Measurements from ENCODE around the gene DCLRE1A.

DCLRE1A gene

DNA sequence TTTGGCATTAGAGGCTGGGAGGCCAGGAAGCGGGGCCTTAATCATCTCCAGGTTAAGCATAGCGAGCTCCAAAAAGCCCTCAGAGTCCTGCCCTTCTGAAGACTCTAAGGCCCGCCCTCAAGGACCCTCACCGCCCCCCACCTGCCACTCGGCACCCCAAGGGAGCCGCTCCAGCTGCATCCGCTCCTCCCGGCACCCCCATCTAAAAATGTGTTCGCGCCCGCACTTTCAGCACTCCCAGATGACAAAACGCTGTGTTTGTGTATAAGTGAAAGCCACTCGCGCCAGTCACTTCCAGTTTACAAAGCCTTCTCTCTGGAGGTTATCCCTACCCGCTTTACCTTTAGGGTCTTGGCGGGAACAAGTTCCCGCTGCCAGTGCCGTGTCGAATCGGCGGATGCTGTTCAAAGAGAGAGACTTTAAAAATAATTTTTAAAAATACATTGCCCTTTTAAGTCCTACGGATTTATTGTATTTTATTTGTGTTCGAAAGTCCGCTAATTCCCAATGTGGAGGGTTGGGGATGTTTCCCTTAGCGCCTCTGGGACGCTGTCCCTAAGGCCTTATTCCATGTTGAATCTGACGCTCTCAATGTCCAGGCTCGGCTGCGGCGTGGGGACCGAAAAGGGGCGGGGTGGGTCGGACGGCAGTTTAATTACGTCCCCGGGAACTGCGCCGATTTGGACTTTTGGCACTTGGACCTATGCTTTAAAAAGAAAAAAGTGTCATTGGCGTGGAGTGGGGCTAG lies at the start of gene DCLRE1A, which contains the start of gene NHLRC2:
DCLRE1A (minus strand) TSS at position 70 of the 748 bp plus-strand sequence. CDS start 900 bp downstream, outside the sequence.
NHLRC2 (plus strand) TSS at position 649 of the 748 bp plus-strand sequence. CDS start 212 bp downstream, outside the sequence.
- no peaks in the 10 kb centered on the region for H3K27me3 Mint-ChIP-seq
- H3K4me3 Mint-ChIP-seq, result peak within 1 kb of the TSS; percentile 98
- H3K27ac Mint-ChIP-seq, result peak within 1 kb of the TSS; percentile 98
- no peaks in the 10 kb centered on the region for H3K9me3 Mint-ChIP-seq (ENCODE audit: low read depth)
- peaks cover 6% of the 10 kb centered on the region for H3K36me3 Mint-ChIP-seq
- peaks cover 52% of the 10 kb centered on the region for H3K4me1 Mint-ChIP-seq (ENCODE audit: low read depth)

DNA sequence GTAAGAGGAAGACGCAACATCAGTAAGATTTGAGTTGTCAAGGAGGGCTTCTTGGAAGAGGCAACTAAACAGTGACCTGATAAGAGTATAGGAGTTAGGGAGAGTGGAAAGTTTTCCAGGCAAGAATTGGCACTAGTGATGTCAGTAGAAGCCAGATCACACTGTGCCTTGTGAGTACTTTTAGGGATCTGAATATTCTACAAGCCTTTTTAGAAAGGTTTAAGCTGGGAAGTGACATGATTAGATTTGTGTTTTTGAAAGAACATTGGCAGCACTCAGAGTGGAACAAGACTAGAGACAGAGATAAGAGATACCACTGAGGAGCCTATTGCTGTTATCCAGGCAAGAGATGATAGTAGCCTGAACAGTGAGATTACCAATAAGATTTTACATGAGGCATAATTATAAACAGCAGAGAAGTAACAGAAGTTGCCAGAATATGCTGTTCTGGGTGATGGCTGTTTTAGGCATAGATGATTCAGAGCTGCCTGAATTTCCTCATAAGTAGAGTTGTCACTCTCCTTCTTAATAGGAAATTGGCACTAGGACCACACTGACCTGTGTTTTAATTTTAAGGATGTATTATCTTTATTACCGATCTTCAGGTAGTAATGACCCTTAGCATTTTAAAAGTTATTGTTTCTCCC lies 46.2 kb upstream of the DCLRE1A start:
- Mint-ChIP-seq H3K4me1 (ENCODE audit: low read depth) (no peaks in the 10 kb centered on the region), H3K27me3 (no peaks in the 10 kb centered on the region)

DNA sequence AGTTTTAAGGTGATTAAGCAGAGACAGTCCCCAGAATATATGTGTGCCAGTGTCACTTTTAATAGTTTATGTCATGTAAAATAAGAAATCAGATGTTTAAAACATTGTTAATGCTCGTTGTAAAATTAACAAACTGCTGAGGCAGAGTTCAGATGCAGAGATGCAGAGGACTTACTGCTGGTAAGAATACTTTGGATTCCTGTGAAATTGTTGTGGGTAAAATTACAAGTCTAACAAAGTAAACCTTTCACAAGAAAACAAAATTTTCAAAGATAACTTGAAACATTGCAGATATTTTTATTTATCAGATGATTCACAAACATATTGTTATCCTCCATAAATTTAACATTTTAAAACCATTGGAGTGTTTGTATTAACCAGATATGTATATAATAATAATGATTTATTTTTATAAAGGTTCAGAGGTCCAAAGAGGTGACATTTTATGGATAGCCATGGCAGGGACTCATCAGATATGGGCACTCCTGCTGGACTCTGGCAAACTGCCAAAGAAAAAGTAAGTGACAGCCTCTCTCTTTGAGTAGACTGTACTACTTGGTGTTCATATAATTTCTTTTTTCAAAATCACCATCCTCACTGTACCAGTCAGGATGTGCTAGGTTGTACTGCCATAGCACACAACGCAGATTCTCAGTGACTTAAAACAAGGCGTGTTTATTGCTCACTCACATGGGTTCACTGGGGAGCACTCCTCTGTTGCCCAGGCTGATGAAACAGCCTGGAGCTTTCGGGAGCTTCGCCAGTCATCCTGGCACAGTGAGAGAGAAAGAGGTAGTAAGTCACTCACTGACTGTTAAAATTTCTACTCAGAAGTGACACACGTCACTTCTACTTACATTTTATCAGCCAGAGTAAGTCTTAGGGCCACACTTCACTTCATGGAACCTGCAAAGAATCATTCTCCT lies 44.1 kb upstream of the DCLRE1A start:
- no peaks in the 10 kb centered on the region for H3K27me3 Mint-ChIP-seq
- no peak overlapping the region for H3K27ac Mint-ChIP-seq
- H3K9me3 Mint-ChIP-seq (ENCODE audit: low read depth), result no peaks in the 10 kb centered on the region
- no peaks in the 10 kb centered on the region for H3K4me1 Mint-ChIP-seq (ENCODE audit: low read depth)
- peaks cover 17% of the 10 kb centered on the region for H3K36me3 Mint-ChIP-seq
- no peak overlapping the region for H3K4me3 Mint-ChIP-seq

More for the DNA sequence above, 46.2 kb upstream of the DCLRE1A start:
- H3K4me3 Mint-ChIP-seq, result no peak overlapping the region
- H3K27ac Mint-ChIP-seq, result no peak overlapping the region
- peaks cover 12% of the 10 kb centered on the region for H3K36me3 Mint-ChIP-seq
- H3K9me3 Mint-ChIP-seq (ENCODE audit: low read depth), result no peaks in the 10 kb centered on the region

DNA sequence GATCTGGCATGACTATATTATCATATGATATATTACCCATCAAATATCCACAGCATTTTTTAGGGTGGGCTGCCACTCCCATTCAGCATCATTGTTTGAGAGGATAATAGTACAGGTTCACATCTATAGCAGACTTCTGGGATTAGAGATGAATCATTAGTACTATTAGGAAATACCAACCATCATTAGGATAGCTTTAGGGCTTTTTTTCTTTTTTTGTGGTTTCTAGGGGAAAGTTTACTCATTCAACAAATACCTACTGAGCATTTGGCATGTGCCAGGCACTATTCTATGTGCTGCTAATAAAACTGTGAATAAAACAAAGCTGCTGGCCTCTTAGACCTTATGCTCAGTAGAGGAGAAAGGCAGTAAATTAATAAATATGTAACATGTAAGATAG lies 41.1 kb upstream of the DCLRE1A start:
- Mint-ChIP-seq H3K27me3 (no peaks in the 10 kb centered on the region), H3K4me1 (ENCODE audit: low read depth) (no peaks in the 10 kb centered on the region), H3K36me3 (peaks cover 15% of the 10 kb centered on the region), H3K27ac (no peak overlapping the region), H3K9me3 (ENCODE audit: low read depth) (no peaks in the 10 kb centered on the region), H3K4me3 (no peak overlapping the region)

DNA sequence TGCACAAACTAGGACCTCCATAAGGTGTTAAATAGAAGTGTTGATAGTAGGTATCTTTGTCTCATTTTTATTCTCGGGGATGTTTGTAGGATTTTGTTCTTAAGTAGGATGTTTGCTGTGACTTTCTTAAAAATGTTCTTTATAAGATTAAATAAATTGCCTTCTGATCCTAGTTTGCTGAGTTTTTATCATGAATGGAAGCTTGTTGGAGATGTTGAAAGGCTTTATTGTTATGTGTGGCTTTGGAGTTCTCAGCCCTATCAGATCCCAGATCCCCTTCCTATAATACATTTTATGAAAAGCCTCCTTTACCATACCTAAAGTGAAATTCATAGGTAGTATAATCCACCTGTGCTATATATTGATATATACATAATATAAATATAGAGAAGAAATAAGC lies 40.7 kb upstream of the DCLRE1A start:
- H3K27ac Mint-ChIP-seq, result no peak overlapping the region

DNA sequence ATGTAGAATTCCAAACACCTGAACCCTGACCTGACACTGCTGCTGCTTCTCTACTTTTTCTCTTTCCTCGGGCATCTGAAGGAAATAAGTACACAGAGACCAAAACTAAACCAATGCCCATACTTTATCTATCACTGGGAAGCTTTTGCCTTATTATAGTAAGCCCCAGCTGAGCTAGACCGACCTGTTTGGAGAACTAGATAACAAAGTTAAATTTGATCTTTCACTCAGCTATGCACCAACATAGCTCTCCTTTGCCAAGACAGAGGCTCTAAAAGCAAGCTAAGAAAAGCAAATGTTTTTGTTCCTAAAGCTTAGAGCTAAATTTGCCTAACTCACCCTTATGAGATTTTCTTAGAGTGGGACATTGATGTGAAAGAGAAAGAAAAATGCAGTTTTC lies 39.7 kb upstream of the DCLRE1A start:
- H3K9me3 Mint-ChIP-seq (ENCODE audit: low read depth), result no peaks in the 10 kb centered on the region
- H3K36me3 Mint-ChIP-seq, result peaks cover 16% of the 10 kb centered on the region
- H3K4me3 Mint-ChIP-seq, result no peak overlapping the region
- H3K27ac Mint-ChIP-seq, result no peak overlapping the region
- no peaks in the 10 kb centered on the region for H3K4me1 Mint-ChIP-seq (ENCODE audit: low read depth)
- H3K27me3 Mint-ChIP-seq, result no peaks in the 10 kb centered on the region

More for the DNA sequence above, 40.7 kb upstream of the DCLRE1A start:
- Mint-ChIP-seq H3K36me3 (peaks cover 16% of the 10 kb centered on the region), H3K27me3 (no peaks in the 10 kb centered on the region), H3K9me3 (ENCODE audit: low read depth) (no peaks in the 10 kb centered on the region), H3K4me1 (ENCODE audit: low read depth) (no peaks in the 10 kb centered on the region), H3K4me3 (no peak overlapping the region)

DNA sequence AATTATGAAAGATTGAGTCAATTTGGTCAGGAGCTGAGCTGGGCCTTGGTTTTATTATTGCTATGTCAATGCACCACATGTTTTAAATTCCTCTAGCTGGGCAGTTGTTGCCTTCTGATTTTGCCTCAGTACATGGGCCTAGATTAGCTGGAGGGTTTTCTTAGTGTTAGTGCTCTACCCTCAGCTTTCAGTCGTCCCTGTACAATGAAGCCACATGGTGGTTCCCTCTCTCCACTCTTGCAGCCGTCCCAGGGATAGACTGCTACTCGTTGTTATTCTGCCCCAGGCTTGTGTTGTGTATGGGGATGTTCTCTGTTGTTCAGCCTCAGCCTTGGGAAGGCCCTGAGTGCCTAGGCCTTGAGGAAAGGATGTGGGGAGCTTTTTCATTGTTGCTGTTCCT lies 37.6 kb upstream of the DCLRE1A start:
- H3K36me3 Mint-ChIP-seq, result peaks cover 25% of the 10 kb centered on the region
- no peaks in the 10 kb centered on the region for H3K4me1 Mint-ChIP-seq (ENCODE audit: low read depth)
- H3K27ac Mint-ChIP-seq, result no peak overlapping the region
- no peaks in the 10 kb centered on the region for H3K27me3 Mint-ChIP-seq
- H3K4me3 Mint-ChIP-seq, result no peak overlapping the region
- H3K9me3 Mint-ChIP-seq (ENCODE audit: low read depth), result no peaks in the 10 kb centered on the region

DNA sequence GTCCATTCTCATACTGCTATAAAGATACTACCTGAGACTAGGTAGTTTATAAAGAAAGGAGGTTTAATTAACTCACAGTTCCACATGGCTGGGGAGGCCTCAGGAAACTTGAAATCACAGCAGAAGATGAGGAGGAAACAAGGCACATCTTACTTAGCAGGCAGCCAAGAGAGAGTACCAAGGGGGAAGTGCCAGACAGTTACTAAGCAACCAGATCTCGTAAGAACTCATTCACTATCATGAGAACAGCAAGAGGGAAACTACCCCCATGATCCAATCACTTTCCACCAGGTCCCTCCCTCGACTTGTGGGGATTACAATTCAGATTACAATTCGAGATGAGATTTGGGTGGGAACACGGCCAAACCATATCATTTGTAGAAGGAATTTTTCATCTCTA lies 36.9 kb upstream of the DCLRE1A start:
- Mint-ChIP-seq H3K36me3 (peaks cover 26% of the 10 kb centered on the region), H3K27ac (no peak overlapping the region), H3K4me3 (no peak overlapping the region), H3K4me1 (ENCODE audit: low read depth) (no peaks in the 10 kb centered on the region), H3K27me3 (no peaks in the 10 kb centered on the region), H3K9me3 (ENCODE audit: low read depth) (no peaks in the 10 kb centered on the region)

DNA sequence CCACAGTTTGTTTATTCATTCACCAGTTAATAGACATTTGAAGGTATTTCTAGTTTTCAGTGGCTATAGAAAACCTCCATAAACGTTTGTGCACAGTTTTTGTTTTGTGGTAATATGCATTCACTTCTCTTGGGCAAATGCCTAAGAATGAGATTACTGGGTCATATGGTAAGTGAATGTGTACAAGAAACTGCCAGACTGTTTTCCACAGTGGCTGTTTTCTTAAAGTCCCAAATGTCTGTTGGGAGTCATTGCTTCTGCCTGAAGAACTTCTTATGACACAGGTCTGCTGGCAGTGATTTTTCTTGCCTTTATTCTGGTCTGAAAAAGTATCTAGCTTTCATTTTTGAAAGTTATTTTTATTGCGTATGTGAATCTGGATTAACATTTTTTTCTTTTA lies 36.0 kb upstream of the DCLRE1A start:
- Mint-ChIP-seq H3K27ac (no peak overlapping the region), H3K27me3 (no peaks in the 10 kb centered on the region), H3K4me3 (no peak overlapping the region), H3K9me3 (ENCODE audit: low read depth) (no peaks in the 10 kb centered on the region), H3K4me1 (ENCODE audit: low read depth) (no peaks in the 10 kb centered on the region), H3K36me3 (peaks cover 27% of the 10 kb centered on the region)

DNA sequence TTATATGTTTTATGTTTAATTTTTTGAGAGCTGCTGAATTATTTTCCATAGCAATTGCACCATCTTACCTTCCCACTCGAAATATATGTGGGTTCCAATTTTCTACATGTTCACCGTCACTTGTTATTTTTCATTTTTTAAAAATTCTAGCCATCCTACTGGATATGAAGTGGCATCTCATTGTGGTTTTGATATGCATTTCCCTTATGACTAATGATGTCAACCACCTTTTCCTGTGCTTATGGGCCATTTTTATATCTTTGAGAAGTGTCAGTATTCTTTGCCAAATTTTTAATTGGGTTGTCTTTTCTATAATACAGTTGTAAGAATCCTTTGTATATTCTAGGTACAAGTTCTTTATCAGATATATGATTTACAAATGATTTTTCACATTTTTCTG lies 28.4 kb upstream of the DCLRE1A start:
- H3K4me1 Mint-ChIP-seq (ENCODE audit: low read depth), result peaks cover 9% of the 10 kb centered on the region
- no peaks in the 10 kb centered on the region for H3K27me3 Mint-ChIP-seq
- H3K4me3 Mint-ChIP-seq, result no peak overlapping the region
- H3K36me3 Mint-ChIP-seq, result peaks cover 36% of the 10 kb centered on the region
- H3K9me3 Mint-ChIP-seq (ENCODE audit: low read depth), result no peaks in the 10 kb centered on the region
- H3K27ac Mint-ChIP-seq, result no peak overlapping the region

DNA sequence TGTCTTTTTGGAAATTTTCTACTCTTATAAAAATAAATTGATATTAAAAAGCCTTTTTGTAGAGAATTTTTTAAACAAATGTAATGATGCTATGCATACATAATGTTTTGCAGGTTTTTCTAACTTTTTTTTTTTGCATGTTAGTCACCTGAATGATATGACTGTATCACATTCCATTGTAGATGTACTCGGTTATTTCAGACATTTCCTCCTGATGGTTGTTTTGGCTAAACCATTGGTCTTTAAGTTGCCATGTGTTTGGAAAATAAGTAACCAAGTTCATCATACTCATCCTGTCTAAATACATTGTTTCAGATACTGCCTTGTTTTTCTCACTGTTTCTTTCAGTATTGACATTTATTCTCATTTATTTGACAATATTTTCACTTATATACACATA lies 26.4 kb upstream of the DCLRE1A start:
- no peak overlapping the region for H3K4me3 Mint-ChIP-seq
- no peaks in the 10 kb centered on the region for H3K27me3 Mint-ChIP-seq
- H3K9me3 Mint-ChIP-seq (ENCODE audit: low read depth), result no peaks in the 10 kb centered on the region
- H3K4me1 Mint-ChIP-seq (ENCODE audit: low read depth), result peaks cover 9% of the 10 kb centered on the region
- H3K36me3 Mint-ChIP-seq, result peaks cover 26% of the 10 kb centered on the region
- H3K27ac Mint-ChIP-seq, result no peak overlapping the region

DNA sequence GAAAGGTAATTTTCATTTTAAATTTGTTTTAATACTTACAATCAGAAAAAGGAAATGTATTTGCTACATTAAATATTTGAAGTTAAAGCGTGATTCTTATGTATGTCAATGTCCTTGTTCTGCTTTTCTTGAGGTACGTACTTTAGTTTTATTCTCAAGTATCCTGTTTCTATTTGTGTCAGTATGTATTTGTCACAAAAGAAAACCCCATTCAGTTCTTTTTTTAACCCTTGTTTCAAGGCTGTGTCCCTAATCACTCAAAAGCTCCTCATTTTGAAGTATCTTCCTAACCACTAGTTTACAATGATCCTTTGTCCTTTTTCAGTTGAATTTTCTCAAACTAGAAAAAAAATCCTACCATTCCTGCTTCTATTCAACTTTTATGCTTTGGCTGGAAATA lies 25.8 kb upstream of the DCLRE1A start:
- H3K27me3 Mint-ChIP-seq, result no peaks in the 10 kb centered on the region
- no peaks in the 10 kb centered on the region for H3K9me3 Mint-ChIP-seq (ENCODE audit: low read depth)
- H3K4me1 Mint-ChIP-seq (ENCODE audit: low read depth), result peaks cover 13% of the 10 kb centered on the region
- H3K36me3 Mint-ChIP-seq, result peaks cover 26% of the 10 kb centered on the region
- no peak overlapping the region for H3K4me3 Mint-ChIP-seq
- H3K27ac Mint-ChIP-seq, result no peak overlapping the region

DNA sequence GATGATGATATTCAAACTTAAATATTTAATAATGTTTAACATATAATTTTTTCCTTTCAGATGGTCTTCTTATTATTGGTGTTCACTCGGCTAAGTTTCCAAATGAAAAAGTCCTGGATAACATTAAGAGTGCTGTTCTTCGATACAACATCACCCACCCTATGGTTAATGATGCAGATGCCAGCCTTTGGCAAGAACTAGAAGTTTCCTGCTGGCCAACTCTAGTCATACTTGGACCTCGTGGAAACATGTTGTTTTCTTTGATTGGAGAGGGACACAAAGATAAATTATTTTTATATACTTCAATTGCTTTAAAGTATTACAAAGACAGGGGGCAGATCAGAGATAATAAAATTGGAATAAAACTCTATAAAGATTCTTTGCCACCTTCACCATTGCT lies 22.6 kb upstream of the DCLRE1A start:
- Mint-ChIP-seq H3K4me1 (ENCODE audit: low read depth) (peaks cover 14% of the 10 kb centered on the region), H3K4me3 (no peak overlapping the region), H3K27me3 (no peaks in the 10 kb centered on the region), H3K9me3 (ENCODE audit: low read depth) (peaks cover 9% of the 10 kb centered on the region), H3K27ac (no peak overlapping the region), H3K36me3 (peaks cover 19% of the 10 kb centered on the region)

DNA sequence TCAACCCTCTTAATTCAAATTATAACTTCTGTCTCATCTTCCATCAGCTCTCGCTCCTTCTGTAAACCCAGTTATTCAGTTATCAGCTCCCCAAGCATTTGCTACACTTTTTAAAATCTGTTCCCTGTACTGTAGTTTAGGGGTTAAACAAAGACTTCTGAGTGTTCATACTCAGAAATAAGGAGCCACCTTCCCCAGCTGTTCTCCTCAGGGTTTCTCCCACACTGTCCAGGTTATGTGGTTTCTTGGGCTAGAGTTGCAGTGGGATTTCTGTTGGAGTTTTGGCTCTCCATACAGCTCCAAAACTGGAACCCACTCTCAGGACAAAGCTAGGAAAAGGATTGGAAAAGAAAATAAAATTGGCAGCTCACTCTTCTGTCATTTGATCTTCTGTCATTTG lies 21.3 kb upstream of the DCLRE1A start:
- no peaks in the 10 kb centered on the region for H3K27me3 Mint-ChIP-seq
- H3K36me3 Mint-ChIP-seq, result peaks cover 21% of the 10 kb centered on the region
- H3K4me1 Mint-ChIP-seq (ENCODE audit: low read depth), result peaks cover 14% of the 10 kb centered on the region
- H3K4me3 Mint-ChIP-seq, result no peak overlapping the region
- H3K27ac Mint-ChIP-seq, result no peak overlapping the region
- H3K9me3 Mint-ChIP-seq (ENCODE audit: low read depth), result peaks cover 9% of the 10 kb centered on the region
